Fibroblast of skin of left quadriceps (primary cell): ENCODE results near the gene ZNF384.
A peak's percentile ranks its signal among the peaks of the same experiment; 100 is the strongest.

ENCODE experiments used
- DNase-seq, 2 experiments: peaks; one replicate each; pipeline ENCODE4 v3.0.0-alpha.2; 2013; ENCODE audit warnings: low read depth in 2 of 2

Gene ZNF384

GRCh38 chr12:6699259-6699988, 10.2 kb upstream of the ZNF384 start:
- no peak for DNase-seq

- DNase-seq: no peak
Observed at GRCh38 chr12:6698352-6699046, 9.3 kb upstream of the ZNF384 start.

- DNase-seq: peak in 1 of 2 experiments; percentile 28
Observed at GRCh38 chr12:6697584-6698351, 8.6 kb upstream of the ZNF384 start.

- DNase-seq: no peak
Observed at GRCh38 chr12:6696690-6697583, 7.8 kb upstream of the ZNF384 start.

GRCh38 chr12:6695313-6696045, 6.3 kb upstream of the ZNF384 start:
- DNase-seq: no peak

GRCh38 chr12:6694701-6695100, 5.5 kb upstream of the ZNF384 start:
- DNase-seq: no peak

- DNase-seq: no peak
Observed at GRCh38 chr12:6693832-6694355, 4.7 kb upstream of the ZNF384 start.

GRCh38 chr12:6692888-6693287, 3.7 kb upstream of the ZNF384 start:
- no peak for DNase-seq

GRCh38 chr12:6691473-6691872, 2.3 kb upstream of the ZNF384 start:
- DNase-seq: peak; percentile 26 to 34

- no peak for DNase-seq
Observed at GRCh38 chr12:6688543-6688998, 604 bp downstream of the ZNF384 start.

- DNase-seq: no peak
Observed at GRCh38 chr12:6685814-6686213, 3.4 kb downstream of the ZNF384 start.

- DNase-seq: no peak
Observed at GRCh38 chr12:6684609-6685008, 4.6 kb downstream of the ZNF384 start.

- no peak for DNase-seq
Observed at GRCh38 chr12:6676962-6677361, 12.2 kb downstream of the ZNF384 start.

GRCh38 chr12:6672143-6672542, 17.0 kb downstream of the ZNF384 start:
- DNase-seq: no peak

GRCh38 chr12:6667559-6668210, 21.5 kb downstream of the ZNF384 start:
- DNase-seq: no peak

- DNase-seq: no peak
Observed at GRCh38 chr12:6666211-6666610, 23.0 kb downstream of the ZNF384 start.

GRCh38 chr12:6664902-6665301, 24.3 kb downstream of the ZNF384 start:
- DNase-seq: no peak

- peak; percentile 100 for DNase-seq
Observed at GRCh38 chr12:6662906-6663742, 26.1 kb downstream of the ZNF384 start, which contains the start of gene ING4. Gene ING4, minus strand, starts transcription at chr12:6663119. Its CDS starts 18 bp downstream, at chr12:6663101.

- DNase-seq: no peak
Observed at GRCh38 chr12:6662602-6662905, 26.6 kb downstream of the ZNF384 start.
